HCT116 (cell line): ENCODE measurements around the gene TCEA2. TPM values are rescaled to one million over a fixed set of nuclear protein-coding genes. Genes with fewer than 3 reads are reported as not detected.

Source experiments
- ATAC-seq: fragments of 200-7000 bp; cut with Tn5 transposase; 2 replicates; pipeline ENCODE4 v1.9.1; 2020; ENCODE audit warnings: mild to moderate bottlenecking, moderate library complexity
- BruUV-seq: library from RNA; stranded (reverse); fragments of 400-500 nt; replicated peaks from 2 replicates; lab custom pipeline; 2021; lab: Mats Ljungman, UMichigan
- CTCF ChIA-PET: fragments of 300-600 bp; sonication (Branson Sonifier 250); formaldehyde crosslinking; loops from one replicate; lab custom pipeline; 2021; ENCODE audit warnings: antibody characterized with exemption; lab: Charles Lee
- POLR2A ChIA-PET: fragments of 300-600, 350-600 bp; sonication (Branson Sonifier 250); formaldehyde crosslinking; loops from one replicate; lab custom pipeline; 2021; ENCODE audit warnings: antibody characterized with exemption; lab: Charles Lee
- RAD21 ChIA-PET, 2 experiments: fragments of 300-600 bp; sonication (Branson Sonifier 250); formaldehyde crosslinking; loops; one replicate each; lab custom pipeline; 2023; ENCODE audit warnings: low total read pairs in 2 of 2; ENCODE audit not compliant: uncharacterized antibody in 2 of 2, unreplicated experiment in 2 of 2, low non-redundant PET in 1 of 2; lab: Charles Lee
- DNase-seq: peaks from one replicate; pipeline ENCODE4 v3.0.0-alpha.2; 2010; ENCODE audit warnings: low read depth, low spot score
- H2AFZ ChIP-seq: fragments of 200-600 bp; shearing (Covaris generic), sonication (generic); 2 replicates; pipeline ENCODE4 v1.6.1; 2017; ENCODE audit warnings: low read depth, mixed run types, mixed read lengths, antibody characterized with exemption, low read length; ENCODE audit not compliant: poor library complexity, severe bottlenecking
- H3K27ac ChIP-seq: 2 replicates; pipeline ENCODE4 v1.5.1; 2012; ENCODE audit warnings: low read depth, low read length
- H3K27me3 ChIP-seq: fragments of 200-600 bp; sonication (generic); 2 replicates; pipeline ENCODE4 v1.6.1; 2016; ENCODE audit warnings: mixed run types, low read length, mixed read lengths; ENCODE audit not compliant: insufficient read depth
- H3K36me3 ChIP-seq, 2 experiments: fragments of 200-500 bp in 1 of 2; fragments of 200-600 bp in 1 of 2; sonication (Bioruptor generic) in 1 of 2; sonication (generic) in 1 of 2; 2 replicates each; pipeline versions ENCODE4 v1.5.1 to v1.6.1; 2014 to 2016; ENCODE audit warnings: low read length in 2 of 2, inconsistent platforms in 1 of 2, mixed read lengths in 1 of 2, mixed run types in 1 of 2; ENCODE audit not compliant: insufficient read depth in 2 of 2, control insufficient read depth in 1 of 2
- H3K4me1 ChIP-seq, 2 experiments: fragments of 200-600 bp in 1 of 2; sonication (generic) in 1 of 2; 2 replicates each; pipeline versions ENCODE4 v1.5.1 to v1.6.1; 2012 to 2017; ENCODE audit warnings: low read length in 2 of 2, inconsistent platforms in 1 of 2, mild to moderate bottlenecking in 1 of 2, mixed read lengths in 1 of 2, mixed run types in 1 of 2, moderate library complexity in 1 of 2; ENCODE audit not compliant: insufficient read depth in 2 of 2, control insufficient read depth in 1 of 2
- H3K4me2 ChIP-seq: fragments of 200-600 bp; sonication (generic); 2 replicates; pipeline ENCODE4 v1.6.1; 2017; ENCODE audit warnings: mixed run types, low read length, mixed read lengths
- H3K4me3 ChIP-seq, 2 experiments: fragments of 200-600 bp in 1 of 2; sonication (generic) in 1 of 2; replicated peaks in 1 of 2; 2 replicates each; pipeline ENCODE4 v1.5.1; 2011 to 2016; ENCODE audit warnings: low read length in 2 of 2, control low read depth in 1 of 2, low read depth in 1 of 2, mild to moderate bottlenecking in 1 of 2, mixed read lengths in 1 of 2, mixed run types in 1 of 2
- H3K79me2 ChIP-seq: fragments of 200-600 bp; sonication (generic); 2 replicates; pipeline ENCODE4 v1.6.1; 2017; ENCODE audit warnings: mild to moderate bottlenecking, mixed run types, low read length, moderate library complexity, mixed read lengths; ENCODE audit not compliant: insufficient read depth
- H3K9ac ChIP-seq: fragments of 200-600 bp; sonication (generic); 2 replicates; pipeline ENCODE4 v1.6.1; 2016; ENCODE audit warnings: low read length, mixed read lengths
- H3K9me2 ChIP-seq: fragments of 200-600 bp; sonication (generic), shearing (Covaris generic); 2 replicates; pipeline ENCODE4 v1.6.1; 2017; ENCODE audit warnings: mixed run types, mild to moderate bottlenecking, moderate library complexity; ENCODE audit not compliant: insufficient read depth
- H3K9me3 ChIP-seq, 2 experiments: fragments of 200-500 bp in 1 of 2; fragments of 200-600 bp in 1 of 2; sonication (Bioruptor generic) in 1 of 2; sonication (generic) in 1 of 2; 2 replicates each; pipeline ENCODE4 v1.6.1; 2014 to 2017; ENCODE audit warnings: low read length in 2 of 2, mixed read lengths in 2 of 2, inconsistent platforms in 1 of 2, low read depth in 1 of 2, mild to moderate bottlenecking in 1 of 2, mixed run types in 1 of 2, moderate library complexity in 1 of 2; ENCODE audit not compliant: control insufficient read depth in 1 of 2, insufficient read depth in 1 of 2
- H4K20me1 ChIP-seq: fragments of 200-600 bp; sonication (generic), shearing (Covaris generic); 2 replicates; pipeline ENCODE4 v1.6.1; 2017; ENCODE audit warnings: mixed run types, mild to moderate bottlenecking, moderate library complexity; ENCODE audit not compliant: insufficient read depth
- CBX3 ChIP-seq: IDR thresholded peaks from 2 replicates; pipeline ENCODE4 v1.6.1; 2012; ENCODE audit warnings: low read depth
- ELF1 ChIP-seq: IDR thresholded peaks from 2 replicates; pipeline ENCODE4 v1.6.1; 2012; ENCODE audit warnings: low read depth, borderline replicate concordance
- EZH2 ChIP-seq: fragments of 200-600 bp; sonication (generic); IDR thresholded peaks from 2 replicates; pipeline ENCODE4 v1.6.1; 2017; ENCODE audit warnings: antibody characterized with exemption, mixed run types
- EZH2phosphoT487 ChIP-seq: fragments of 200-600 bp; IDR thresholded peaks from 2 replicates; pipeline ENCODE4 v1.6.1; 2018; ENCODE audit warnings: antibody characterized with exemption, borderline replicate concordance
- FOSL1 ChIP-seq: IDR thresholded peaks from 2 replicates; pipeline ENCODE4 v1.6.1; 2012; ENCODE audit warnings: low read depth
- JUND ChIP-seq: IDR thresholded peaks from 2 replicates; pipeline ENCODE4 v1.6.1; 2012
- POLR2A ChIP-seq: IDR thresholded peaks from 2 replicates; pipeline ENCODE4 v1.7.0; 2011; ENCODE audit warnings: borderline replicate concordance; ENCODE audit not compliant: insufficient read depth, insufficient read length; ENCODE audit errors: extremely low read depth
- POLR2AphosphoS5 ChIP-seq: IDR thresholded peaks from 2 replicates; pipeline ENCODE4 v1.6.1; 2011; ENCODE audit warnings: mild to moderate bottlenecking, low read depth, low read length, moderate library complexity
- RAD21 ChIP-seq: IDR thresholded peaks from 2 replicates; pipeline ENCODE4 v1.6.1; 2012; ENCODE audit warnings: low read depth, mild to moderate bottlenecking
- SRF ChIP-seq: IDR thresholded peaks from 2 replicates; pipeline ENCODE4 v1.6.1; 2012; ENCODE audit warnings: low read depth
- intact Hi-C: fragments of 100-400 bp; cut with micrococcal nuclease; formaldehyde crosslinking; loops from 2 replicates; pipeline ENCODE4 v1.10.0; 2022
- total RNA-seq: library from RNA; stranded (reverse); gene quantifications from one replicate; pipeline ENCODE4 v1.2.1, GENCODE V29; 2021; ENCODE audit not compliant: unreplicated experiment
- TF ChIP-seq, protein P1 (sequence below): IDR thresholded peaks from 2 replicates; pipeline ENCODE4 v1.6.1; 2012
- TF ChIP-seq, protein P2 (sequence below), 3 experiments: fragments of 200-600 bp in 1 of 3; sonication (generic) in 1 of 3; IDR thresholded peaks in 2 of 3; conservative IDR thresholded peaks in 1 of 3; 2 replicates each; pipeline ENCODE4 v1.5.1; 2012 to 2017; ENCODE audit warnings: low read depth in 2 of 3, low read length in 2 of 3, antibody characterized with exemption in 1 of 3, borderline replicate concordance in 1 of 3, control low read depth in 1 of 3, mild to moderate bottlenecking in 1 of 3, mixed read lengths in 1 of 3, mixed run types in 1 of 3, moderate library complexity in 1 of 3; ENCODE audit not compliant: insufficient read depth in 1 of 3
- TF ChIP-seq, protein P3 (sequence below): IDR thresholded peaks from 2 replicates; pipeline ENCODE4 v1.6.1; 2012
- TF ChIP-seq, protein P4 (sequence below): IDR thresholded peaks from 2 replicates; pipeline ENCODE4 v1.6.1; 2012; ENCODE audit warnings: low read depth

Gene TCEA2
- total RNA-seq, 1 experiment from 2014 or later, result 29.7 TPM

DNA sequence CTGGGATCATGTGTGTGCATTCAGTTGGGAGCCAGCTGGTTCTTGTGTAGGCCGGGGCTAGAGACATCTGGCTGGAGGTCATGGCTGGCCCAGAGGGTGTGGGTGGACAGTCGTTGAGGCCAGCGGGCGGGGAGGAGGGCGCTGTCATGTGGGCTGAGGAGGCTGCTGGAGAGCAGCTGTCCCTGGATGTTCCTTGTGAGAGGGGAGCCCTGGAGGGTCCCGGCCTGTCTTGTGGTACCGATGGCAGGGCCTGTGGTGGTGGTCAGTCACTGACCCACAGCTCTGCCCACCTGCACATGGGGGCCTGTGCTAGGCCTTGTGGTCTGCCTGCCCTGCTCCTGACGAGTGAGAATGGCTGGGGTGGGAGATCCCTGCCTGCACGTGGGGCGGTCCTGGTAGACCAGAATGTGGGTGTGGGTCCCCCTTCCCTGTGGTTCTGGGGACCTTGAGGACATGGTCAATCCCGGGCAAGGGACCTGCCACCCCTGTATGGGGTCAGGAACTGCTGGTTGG, 29.0 kb upstream of the TCEA2 start:
- peaks cover 0 to 15% of the 10 kb centered on the region in 2 experiments; a peak in 2 of 4 replicates for H3K4me1 ChIP-seq
- DNase-seq (no peak), ATAC-seq (no peak)
- H3K36me3 ChIP-seq, result peaks cover 3 to 4% of the 10 kb centered on the region in 2 experiments; a peak in 2 of 4 replicates
- no peaks in the 10 kb centered on the region for H3K9me2 ChIP-seq
- no peaks in the 10 kb centered on the region for H4K20me1 ChIP-seq
- H3K4me3 ChIP-seq, result no peak overlapping the region
- no peaks in the 10 kb centered on the region for H3K27me3 ChIP-seq
- H3K27ac ChIP-seq, result no peak overlapping the region
- POLR2A ChIA-PET, result no interaction called here
- no peaks in the 10 kb centered on the region for H3K79me2 ChIP-seq
- no TSS peak for BruUV-seq
- no peak overlapping the region for H3K4me2 ChIP-seq
- H3K9ac ChIP-seq, result no peak overlapping the region
- RAD21 ChIA-PET, result no interaction called here
- H2AFZ ChIP-seq, result no peak overlapping the region
- intact Hi-C loops, result no loop called here
- CTCF ChIA-PET, result no interaction called here
- TF ChIP-seq SRF, result no peak
- TF ChIP-seq POLR2A, result no peak
- no peak for TF ChIP-seq POLR2AphosphoS5
- TF ChIP-seq RAD21, result no peak
- TF ChIP-seq, protein P1, sequence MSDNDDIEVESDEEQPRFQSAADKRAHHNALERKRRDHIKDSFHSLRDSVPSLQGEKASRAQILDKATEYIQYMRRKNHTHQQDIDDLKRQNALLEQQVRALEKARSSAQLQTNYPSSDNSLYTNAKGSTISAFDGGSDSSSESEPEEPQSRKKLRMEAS, result no peak
- no peak for TF ChIP-seq FOSL1
- TF ChIP-seq CBX3, result no peak
- TF ChIP-seq, protein P2, sequence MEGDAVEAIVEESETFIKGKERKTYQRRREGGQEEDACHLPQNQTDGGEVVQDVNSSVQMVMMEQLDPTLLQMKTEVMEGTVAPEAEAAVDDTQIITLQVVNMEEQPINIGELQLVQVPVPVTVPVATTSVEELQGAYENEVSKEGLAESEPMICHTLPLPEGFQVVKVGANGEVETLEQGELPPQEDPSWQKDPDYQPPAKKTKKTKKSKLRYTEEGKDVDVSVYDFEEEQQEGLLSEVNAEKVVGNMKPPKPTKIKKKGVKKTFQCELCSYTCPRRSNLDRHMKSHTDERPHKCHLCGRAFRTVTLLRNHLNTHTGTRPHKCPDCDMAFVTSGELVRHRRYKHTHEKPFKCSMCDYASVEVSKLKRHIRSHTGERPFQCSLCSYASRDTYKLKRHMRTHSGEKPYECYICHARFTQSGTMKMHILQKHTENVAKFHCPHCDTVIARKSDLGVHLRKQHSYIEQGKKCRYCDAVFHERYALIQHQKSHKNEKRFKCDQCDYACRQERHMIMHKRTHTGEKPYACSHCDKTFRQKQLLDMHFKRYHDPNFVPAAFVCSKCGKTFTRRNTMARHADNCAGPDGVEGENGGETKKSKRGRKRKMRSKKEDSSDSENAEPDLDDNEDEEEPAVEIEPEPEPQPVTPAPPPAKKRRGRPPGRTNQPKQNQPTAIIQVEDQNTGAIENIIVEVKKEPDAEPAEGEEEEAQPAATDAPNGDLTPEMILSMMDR (IDR thresholded peaks at IDR 0.05 in 2 of 3, conservative IDR thresholded peaks at IDR 0.05 in 1 of 3; ENCODE audit: borderline replicate concordance in 1 of 3, insufficient read depth in 1 of 3, low read depth in 2 of 3, low read length in 2 of 3), result no peak
- TF ChIP-seq EZH2phosphoT487, result no peak
- TF ChIP-seq, protein P3, sequence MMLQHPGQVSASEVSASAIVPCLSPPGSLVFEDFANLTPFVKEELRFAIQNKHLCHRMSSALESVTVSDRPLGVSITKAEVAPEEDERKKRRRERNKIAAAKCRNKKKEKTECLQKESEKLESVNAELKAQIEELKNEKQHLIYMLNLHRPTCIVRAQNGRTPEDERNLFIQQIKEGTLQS, result no peak
- TF ChIP-seq, protein P4, sequence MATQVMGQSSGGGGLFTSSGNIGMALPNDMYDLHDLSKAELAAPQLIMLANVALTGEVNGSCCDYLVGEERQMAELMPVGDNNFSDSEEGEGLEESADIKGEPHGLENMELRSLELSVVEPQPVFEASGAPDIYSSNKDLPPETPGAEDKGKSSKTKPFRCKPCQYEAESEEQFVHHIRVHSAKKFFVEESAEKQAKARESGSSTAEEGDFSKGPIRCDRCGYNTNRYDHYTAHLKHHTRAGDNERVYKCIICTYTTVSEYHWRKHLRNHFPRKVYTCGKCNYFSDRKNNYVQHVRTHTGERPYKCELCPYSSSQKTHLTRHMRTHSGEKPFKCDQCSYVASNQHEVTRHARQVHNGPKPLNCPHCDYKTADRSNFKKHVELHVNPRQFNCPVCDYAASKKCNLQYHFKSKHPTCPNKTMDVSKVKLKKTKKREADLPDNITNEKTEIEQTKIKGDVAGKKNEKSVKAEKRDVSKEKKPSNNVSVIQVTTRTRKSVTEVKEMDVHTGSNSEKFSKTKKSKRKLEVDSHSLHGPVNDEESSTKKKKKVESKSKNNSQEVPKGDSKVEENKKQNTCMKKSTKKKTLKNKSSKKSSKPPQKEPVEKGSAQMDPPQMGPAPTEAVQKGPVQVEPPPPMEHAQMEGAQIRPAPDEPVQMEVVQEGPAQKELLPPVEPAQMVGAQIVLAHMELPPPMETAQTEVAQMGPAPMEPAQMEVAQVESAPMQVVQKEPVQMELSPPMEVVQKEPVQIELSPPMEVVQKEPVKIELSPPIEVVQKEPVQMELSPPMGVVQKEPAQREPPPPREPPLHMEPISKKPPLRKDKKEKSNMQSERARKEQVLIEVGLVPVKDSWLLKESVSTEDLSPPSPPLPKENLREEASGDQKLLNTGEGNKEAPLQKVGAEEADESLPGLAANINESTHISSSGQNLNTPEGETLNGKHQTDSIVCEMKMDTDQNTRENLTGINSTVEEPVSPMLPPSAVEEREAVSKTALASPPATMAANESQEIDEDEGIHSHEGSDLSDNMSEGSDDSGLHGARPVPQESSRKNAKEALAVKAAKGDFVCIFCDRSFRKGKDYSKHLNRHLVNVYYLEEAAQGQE, result no peak
- TF ChIP-seq ELF1, result no peak
- TF ChIP-seq JUND, result no peak
- TF ChIP-seq EZH2, result no peak
- H3K9me3 ChIP-seq, result no peaks in the 10 kb centered on the region
